HTERT RPE-1 (cell line): ENCODE results near the gene POLA1.

ENCODE experiments used
- in situ Hi-C: fragments of 300-500 bp; cut with MboI; formaldehyde crosslinking; loops from 4 replicates; pipeline ENCODE4 v1.14.3; 2020; ENCODE audit warnings: low sequenced_read_pairs

POLA1 gene

GRCh38 chrX:24694825-24695224 lies 1.1 kb downstream of the POLA1 start:
- in situ Hi-C loops = no loop called here

- in situ Hi-C loops = no loop called here
These were observed 2.6 kb downstream of the POLA1 start for GRCh38 chrX:24696294-24696693.

- in situ Hi-C loops = no loop called here
These were observed 8.9 kb downstream of the POLA1 start for GRCh38 chrX:24702362-24703184.

GRCh38 chrX:24703185-24703494 lies 9.4 kb downstream of the POLA1 start:
- in situ Hi-C loops = no loop called here

- in situ Hi-C loops = no loop called here
These were observed 25.1 kb downstream of the POLA1 start for GRCh38 chrX:24718771-24719170.

GRCh38 chrX:24720036-24720435 lies 26.3 kb downstream of the POLA1 start:
- in situ Hi-C loops = no loop called here

GRCh38 chrX:24728530-24728929 lies 34.8 kb downstream of the POLA1 start:
- in situ Hi-C loops = no loop called here

- in situ Hi-C loops = no loop called here
These were observed 39.2 kb downstream of the POLA1 start for GRCh38 chrX:24732766-24733500.

- in situ Hi-C loops = no loop called here
These were observed 47.6 kb downstream of the POLA1 start for GRCh38 chrX:24741330-24741729.

GRCh38 chrX:24748196-24748595 lies 54.5 kb downstream of the POLA1 start:
- in situ Hi-C loops = no loop called here

GRCh38 chrX:24759786-24760185 lies 66.1 kb downstream of the POLA1 start:
- in situ Hi-C loops = no loop called here

GRCh38 chrX:24760363-24761000 lies 66.8 kb downstream of the POLA1 start:
- in situ Hi-C loops = no loop called here

- in situ Hi-C loops = no loop called here
These were observed 67.6 kb downstream of the POLA1 start for GRCh38 chrX:24761306-24761705.

- in situ Hi-C loops = no loop called here
These were observed 70.3 kb downstream of the POLA1 start for GRCh38 chrX:24763989-24764388.

GRCh38 chrX:24767557-24767956 lies 73.8 kb downstream of the POLA1 start:
- in situ Hi-C loops = no loop called here

GRCh38 chrX:24768556-24768955 lies 74.8 kb downstream of the POLA1 start:
- in situ Hi-C loops = no loop called here

- in situ Hi-C loops = no loop called here
These were observed 80.9 kb downstream of the POLA1 start for GRCh38 chrX:24774650-24775049.

GRCh38 chrX:24775891-24776290 lies 82.2 kb downstream of the POLA1 start:
- in situ Hi-C loops = no loop called here

GRCh38 chrX:24777660-24778059 lies 83.9 kb downstream of the POLA1 start:
- in situ Hi-C loops = no loop called here

GRCh38 chrX:24782011-24782410 lies 88.3 kb downstream of the POLA1 start:
- in situ Hi-C loops = no loop called here

GRCh38 chrX:24789047-24789446 lies 95.3 kb downstream of the POLA1 start:
- in situ Hi-C loops = no loop called here

GRCh38 chrX:24790166-24790565 lies 96.4 kb downstream of the POLA1 start:
- in situ Hi-C loops = no loop called here
